HG03066 (cell line): ENCODE measurements around the gene LMF1.
"Not testable (repeated sequence)": the region's sequence is repeated elsewhere in the genome, so short reads cannot be mapped to it uniquely, and the experiment has no call there.

Experiments
- ATAC-seq: cut with Tn5 transposase; IDR thresholded peaks from one replicate; pipeline ENCODE4 v1.9.1; 2021; ENCODE audit warnings: low read depth; ENCODE audit not compliant: unreplicated experiment

The LMF1 gene

DNA sequence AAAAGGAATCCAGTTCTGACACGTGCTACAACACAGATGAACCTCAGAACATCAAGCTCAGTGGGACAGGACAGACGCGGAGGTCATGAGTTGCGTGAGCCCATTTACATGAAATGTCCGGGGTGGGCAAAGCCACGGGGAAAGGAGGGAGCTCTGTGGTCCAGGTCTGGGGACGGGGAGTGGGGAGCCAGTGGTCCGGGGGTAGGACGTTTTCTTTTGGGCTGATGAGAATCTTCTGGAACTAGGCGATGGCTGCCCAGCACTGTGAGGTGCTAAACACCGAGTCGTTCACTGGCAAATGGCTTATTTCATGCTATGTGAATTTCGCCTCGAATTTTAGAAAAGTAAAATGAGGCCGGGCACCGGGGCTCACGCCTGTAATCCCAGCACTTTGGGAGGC, 2.6 kb upstream of the LMF1 start:
- no peak for ATAC-seq

DNA sequence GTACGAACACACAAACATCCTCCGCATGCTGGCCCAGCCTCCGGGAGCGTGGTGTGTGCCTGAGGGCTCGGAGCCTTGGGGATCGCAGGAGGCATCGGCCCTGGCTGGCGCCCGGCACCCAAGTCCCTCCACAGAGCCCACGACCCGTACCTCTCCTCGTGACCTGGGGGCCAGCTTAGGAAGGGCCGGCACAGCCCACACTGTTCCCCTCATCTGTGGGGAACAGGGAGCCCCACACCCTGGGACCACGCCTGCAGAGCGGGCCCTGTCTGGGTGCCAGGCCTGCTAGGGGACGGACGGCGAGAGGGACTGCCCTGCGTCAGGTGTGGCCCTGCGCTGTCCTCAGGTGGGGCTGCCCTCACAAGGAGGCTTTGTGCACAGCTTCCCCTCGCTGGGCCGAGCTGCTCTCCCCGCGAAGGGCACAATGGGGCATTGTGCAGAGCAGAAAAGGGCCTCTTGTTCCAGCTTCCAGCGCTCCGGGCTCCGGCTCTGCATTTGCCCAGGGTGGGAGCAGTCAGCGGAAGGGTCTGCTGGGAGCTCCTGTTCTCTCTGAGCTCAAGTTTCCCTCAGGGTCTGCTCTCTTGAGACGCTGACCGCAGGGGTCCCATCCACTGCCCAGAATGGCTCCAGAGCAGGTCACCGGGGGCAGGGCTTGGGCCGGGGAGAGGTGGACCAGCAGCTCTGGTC, 1.7 kb upstream of the LMF1 start:
- ATAC-seq, result no peak

GRCh38 chr16:971981-972315, 1.2 kb upstream of the LMF1 start:
- no peak for ATAC-seq

DNA sequence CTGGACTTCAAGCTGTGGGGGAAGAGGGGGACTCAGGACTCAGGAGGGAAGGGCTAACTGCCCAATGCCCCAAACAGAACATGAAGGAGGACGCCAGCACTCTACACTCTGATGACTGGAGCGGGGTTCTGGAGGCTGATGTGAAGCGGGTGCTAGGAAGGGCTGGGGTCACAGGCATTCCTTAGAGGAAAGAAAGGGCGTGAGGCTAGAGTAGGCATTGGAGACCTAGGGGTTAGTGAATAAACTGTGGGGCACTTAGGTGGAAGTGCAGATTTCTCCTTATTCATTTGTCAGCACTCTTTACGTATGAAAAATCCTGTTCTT, 760 bp upstream of the LMF1 start:
- ATAC-seq, result no peak

- ATAC-seq, result peak; percentile 6
Observed at GRCh38 chr16:970386-970765, 408 bp downstream of the LMF1 start.

GRCh38 chr16:969508-970385, 1.0 kb downstream of the LMF1 start:
- no peak for ATAC-seq

- ATAC-seq, result no peak
Observed at GRCh38 chr16:968620-969019, 2.2 kb downstream of the LMF1 start.

DNA sequence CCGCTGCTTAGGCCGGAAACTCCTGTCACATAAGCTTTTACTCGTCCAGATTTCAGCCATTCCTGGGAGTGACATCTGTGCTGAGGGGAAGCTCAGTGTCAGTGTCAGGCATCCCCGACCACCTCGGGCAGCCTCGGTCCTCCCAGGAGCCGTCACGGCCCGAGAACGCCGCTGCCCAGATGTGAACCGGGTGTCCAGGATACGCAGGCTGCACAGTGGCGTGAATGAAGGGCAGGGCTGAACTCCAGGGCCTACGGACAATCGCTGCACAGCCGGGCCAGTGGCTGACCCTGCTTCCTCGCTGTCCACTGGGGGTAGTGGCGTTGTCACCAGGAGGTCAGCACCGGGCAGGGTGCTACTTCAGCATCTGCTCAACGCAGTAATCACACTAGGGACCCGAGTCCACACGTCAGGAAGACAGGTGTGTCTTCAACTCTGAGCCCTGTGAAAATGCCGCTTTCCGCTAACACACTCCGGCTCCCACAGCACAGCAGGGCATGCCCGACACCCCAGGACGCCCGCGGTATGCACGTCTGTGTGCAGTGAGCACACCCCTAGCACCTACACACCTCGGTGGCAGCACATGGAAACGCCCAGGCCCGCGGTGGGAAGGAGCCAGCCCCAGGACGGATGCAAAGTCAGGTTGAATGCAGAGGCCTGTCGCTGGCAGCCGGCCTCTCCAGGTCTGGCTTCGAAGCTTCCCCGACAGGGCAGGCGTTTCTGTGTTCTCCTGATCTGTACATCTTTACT, 3.1 kb downstream of the LMF1 start:
- ATAC-seq, result no peak

- ATAC-seq, result no peak
Observed at GRCh38 chr16:967077-967541, 3.7 kb downstream of the LMF1 start.

DNA sequence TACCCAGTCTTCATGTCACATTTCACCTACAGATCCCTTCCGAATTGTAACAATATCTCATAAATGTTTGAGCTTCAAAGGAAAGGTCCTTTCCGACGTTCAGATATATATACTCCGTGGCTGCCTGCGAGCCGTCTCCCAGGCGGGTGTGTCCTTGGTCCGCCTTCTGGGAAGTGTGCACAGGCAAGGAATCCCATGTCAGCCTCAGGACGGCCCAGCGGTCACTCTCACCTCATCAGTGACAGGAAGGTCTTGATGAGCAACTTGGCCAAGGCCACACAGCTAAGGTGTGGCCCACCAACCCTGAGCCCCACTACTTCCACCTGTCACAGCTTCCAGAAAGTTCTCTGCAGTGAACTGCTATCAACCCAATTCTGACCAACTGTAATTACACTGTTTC, 4.3 kb downstream of the LMF1 start:
- ATAC-seq, result no peak

DNA sequence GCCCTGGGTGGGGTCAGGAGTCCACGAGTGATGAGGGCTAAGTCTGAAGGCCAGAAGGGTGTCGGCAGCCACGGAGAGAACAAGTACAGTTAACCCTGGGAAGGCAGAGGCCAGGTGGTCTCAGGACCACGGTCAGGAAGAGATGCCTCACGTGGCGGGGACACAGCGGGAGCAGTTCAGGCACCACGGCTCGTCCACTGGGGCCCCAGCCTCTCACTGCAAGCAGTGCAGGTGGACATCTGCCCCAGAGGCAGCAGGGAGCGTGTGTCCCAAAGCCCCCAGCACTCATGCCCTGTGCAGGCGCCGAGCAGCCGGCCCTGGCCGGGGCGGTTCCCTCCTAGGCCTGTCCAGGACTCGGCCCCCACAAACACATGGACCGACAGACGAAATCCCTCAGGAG, 4.7 kb downstream of the LMF1 start:
- ATAC-seq, result no peak

- ATAC-seq, result no peak
Observed at GRCh38 chr16:965487-965886, 5.3 kb downstream of the LMF1 start.

- no peak for ATAC-seq
Observed at GRCh38 chr16:965036-965395, 5.8 kb downstream of the LMF1 start.

DNA sequence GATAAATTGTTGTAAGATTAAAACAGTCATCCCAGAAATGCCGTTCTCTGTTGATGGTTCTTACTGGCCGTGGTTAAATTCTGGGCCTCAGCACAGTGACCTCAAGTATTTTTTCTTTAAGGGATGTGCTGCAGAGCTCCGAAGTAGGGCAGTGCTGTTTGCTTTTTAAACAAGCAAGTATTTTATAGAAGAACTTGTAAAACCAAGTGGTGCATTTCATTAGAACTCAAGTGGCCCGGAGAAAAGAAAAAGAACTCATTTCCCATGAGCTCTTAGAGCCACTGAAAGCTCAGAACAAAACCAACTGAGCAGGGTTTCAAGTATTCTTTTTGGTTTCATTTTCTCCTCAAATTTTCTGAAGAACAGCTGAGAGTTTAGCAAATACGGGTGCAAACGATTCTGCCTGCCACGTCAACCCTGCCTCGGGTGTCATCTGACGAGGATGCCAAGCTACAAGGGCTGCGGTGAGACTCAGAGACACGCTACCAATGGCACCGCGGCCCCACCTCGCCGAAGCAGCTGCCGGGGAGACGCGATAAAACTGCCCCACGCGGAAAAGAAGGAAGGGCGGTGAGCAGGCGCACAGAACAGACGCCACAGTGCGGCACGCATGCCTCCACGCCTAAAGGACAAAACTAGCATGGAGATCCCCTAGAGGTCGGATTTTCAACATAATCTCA, 6.3 kb downstream of the LMF1 start:
- ATAC-seq, result no peak

DNA sequence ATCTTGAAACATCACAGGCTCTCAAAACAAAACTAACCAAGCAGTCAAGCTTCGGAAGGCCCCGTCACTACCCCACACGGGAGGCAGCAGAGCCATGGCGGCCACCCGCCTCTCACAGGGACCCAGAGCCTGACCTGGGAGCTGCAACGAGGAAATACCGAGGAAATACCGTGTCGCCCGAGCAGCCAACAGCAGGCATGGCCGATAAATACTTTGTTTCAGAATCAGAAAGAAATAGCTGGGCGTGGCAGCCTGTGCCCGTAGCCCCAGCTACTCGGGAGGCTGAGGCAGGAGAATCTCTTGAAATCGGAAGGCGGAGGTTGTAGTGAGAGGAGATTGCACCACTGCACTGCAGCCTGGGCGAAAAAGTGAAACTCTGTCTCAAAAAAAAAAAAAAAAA, 6.9 kb downstream of the LMF1 start:
- no peak for ATAC-seq

GRCh38 chr16:962901-963814, 7.6 kb downstream of the LMF1 start:
- no peak for ATAC-seq

DNA sequence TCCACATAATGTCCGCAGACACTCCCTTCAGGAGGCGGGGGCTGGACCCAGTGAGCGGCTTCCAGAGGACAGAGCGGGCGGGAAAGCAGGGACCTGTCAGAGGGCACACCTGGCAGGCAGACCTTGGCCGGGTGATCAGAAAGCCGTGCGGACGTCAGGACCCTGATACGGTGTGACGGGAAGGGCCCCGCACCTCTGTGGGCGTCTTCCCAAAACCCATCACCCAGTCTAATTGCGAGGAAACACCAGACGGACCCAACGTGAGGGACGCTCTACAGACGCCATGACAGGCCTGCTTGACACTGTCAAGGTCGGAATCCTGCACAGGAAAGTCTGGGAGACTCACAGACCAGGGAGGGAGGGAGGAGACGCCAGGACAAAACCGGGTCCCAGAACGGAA, 8.4 kb downstream of the LMF1 start:
- no peak for ATAC-seq

GRCh38 chr16:959232-960040, 11.3 kb downstream of the LMF1 start:
- ATAC-seq, result no peak

DNA sequence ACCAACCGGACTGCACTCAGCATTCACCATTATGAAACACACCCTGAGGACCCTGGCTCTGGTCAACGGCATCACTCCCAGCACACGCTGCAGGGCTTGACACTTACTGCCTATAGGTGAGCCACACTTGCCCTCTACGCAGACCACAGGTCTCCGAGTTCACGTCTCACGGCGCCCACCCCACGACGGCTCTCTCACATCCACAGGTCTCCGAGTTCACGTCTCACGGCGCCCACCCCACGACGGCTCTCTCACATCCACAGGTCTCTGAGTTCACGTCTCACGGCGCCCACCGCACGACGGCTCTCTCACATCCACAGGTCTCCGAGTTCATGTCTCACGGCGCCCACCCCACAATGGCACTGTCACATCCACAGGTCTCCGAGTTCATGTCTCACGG, 15.0 kb downstream of the LMF1 start:
- not testable (repeated sequence) for ATAC-seq
